HG03432 (cell line): Measurements from ENCODE around the gene DHRS4L2.
A peak's percentile ranks its signal among the peaks of the same experiment; 100 is the strongest.
"Not testable (repeated sequence)": the region's sequence is repeated elsewhere in the genome, so short reads cannot be mapped to it uniquely, and the experiment has no call there.

ENCODE experiments used
- ATAC-seq: cut with Tn5 transposase; IDR thresholded peaks from one replicate; pipeline ENCODE4 v1.9.1; 2021; ENCODE audit warnings: mild to moderate bottlenecking, moderate library complexity; ENCODE audit not compliant: unreplicated experiment

The DHRS4L2 gene

DNA sequence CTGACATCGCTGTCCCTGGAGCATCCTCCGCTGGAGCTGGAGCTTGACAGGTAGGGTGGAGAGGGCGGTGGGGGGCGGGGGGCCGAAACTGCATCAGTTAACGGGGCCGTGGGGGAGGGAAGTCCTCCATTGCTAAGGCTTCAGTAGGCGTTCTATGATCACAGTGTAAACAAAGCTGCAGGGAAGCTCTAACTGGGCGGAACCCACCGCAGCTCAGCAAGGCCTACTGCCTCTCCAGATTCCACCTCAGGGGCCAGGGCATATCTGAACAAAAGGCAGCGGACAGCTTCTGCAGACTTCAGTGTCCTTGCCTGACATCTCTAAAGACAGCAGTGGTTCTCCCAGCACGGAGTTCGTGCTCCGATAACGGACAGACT lies 18.5 kb upstream of the DHRS4L2 start:
- not testable (repeated sequence) for ATAC-seq

DNA sequence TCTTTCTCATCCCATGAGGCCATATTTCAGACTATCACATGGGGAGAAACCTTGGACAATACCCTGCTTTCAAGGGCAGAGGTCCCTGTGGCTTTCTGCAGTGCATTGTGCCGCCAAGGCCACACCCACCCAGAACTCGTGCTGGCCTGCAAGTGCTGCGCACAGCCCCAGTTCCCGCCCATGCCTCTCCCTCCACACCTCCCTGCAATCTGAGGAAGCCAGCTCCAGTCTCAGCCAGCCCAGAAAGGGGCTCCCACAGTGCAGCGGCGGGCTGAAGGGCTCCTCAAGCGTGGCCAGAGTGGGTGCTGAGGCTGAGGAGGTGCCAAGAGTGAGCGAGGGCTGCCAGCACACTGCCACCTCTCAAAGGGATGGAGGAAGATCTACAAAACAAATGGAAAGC lies 15.6 kb upstream of the DHRS4L2 start:
- not testable (repeated sequence) for ATAC-seq

GRCh38 chr14:23974041-23974440 lies 14.7 kb upstream of the DHRS4L2 start:
- ATAC-seq = not testable (repeated sequence)

- not testable (repeated sequence) for ATAC-seq
Measured at GRCh38 chr14:23977208-23977607, 11.5 kb upstream of the DHRS4L2 start.

- not testable (repeated sequence) for ATAC-seq
Measured at GRCh38 chr14:23981951-23982813, 6.5 kb upstream of the DHRS4L2 start.

GRCh38 chr14:23984891-23985602 lies 3.7 kb upstream of the DHRS4L2 start:
- ATAC-seq = no peak

DNA sequence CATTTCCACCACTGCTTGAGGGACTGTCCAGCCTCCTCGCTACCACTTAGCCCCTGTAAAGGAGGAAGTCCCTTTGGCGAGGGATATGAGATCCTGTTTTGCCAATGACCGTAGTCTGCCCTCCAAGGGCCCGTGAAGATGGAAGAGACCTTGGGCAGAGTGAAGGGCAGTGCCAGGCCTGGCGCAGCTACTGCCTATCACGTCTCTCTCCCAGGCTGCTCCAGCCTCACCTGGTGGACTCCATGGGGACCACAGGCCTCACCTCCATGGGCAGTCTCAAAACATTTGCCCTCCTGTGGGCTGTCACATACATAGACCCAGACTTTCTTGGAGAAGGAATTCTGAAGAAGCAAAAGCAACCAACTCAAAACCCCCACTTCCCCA lies 514 bp upstream of the DHRS4L2 start:
- ATAC-seq = peak; percentile 28

- not testable (repeated sequence) for ATAC-seq
Measured at GRCh38 chr14:23989734-23990445, 1.2 kb downstream of the DHRS4L2 start.

DNA sequence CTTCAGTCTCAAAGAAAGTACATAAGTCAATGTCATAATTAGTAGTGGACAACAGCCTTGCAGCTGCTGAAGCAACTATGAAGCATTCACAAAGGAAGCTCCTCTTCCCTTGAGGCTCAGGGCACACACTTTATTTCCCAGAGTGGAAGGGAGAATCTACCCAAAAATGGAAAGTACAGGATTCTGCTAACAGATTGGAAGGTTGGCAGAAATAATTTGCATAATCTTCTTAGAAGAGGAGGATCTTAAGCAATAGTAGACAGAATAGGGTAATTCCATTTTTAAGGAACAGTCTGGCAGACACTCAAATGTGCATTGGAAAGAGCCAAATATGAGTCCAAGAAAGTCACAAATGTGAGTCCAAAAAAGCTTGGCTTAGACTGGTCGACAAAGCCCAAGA lies 2.2 kb downstream of the DHRS4L2 start:
- not testable (repeated sequence) for ATAC-seq

- not testable (repeated sequence) for ATAC-seq
Measured at GRCh38 chr14:23993042-23993441, 4.3 kb downstream of the DHRS4L2 start.

DNA sequence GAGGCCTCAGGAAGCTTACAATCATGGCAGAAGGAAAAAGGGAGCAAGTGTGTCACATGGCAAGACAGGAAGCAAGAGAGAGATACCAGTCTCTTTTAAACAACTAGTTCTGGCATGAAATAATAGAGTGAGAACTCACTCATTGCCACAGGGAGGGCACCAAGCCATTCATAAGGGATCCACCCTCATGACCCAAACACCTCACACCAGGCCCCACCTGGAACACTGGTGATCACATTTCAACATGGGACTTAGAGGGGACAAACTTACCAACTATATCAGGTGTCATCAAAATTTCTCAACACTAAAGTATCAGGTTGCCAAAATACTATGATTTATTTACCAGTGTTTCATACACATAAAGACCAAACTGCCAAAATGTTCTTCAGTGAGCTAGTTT lies 7.3 kb downstream of the DHRS4L2 start:
- ATAC-seq = not testable (repeated sequence)

GRCh38 chr14:23996825-23997224 lies 8.1 kb downstream of the DHRS4L2 start:
- ATAC-seq = not testable (repeated sequence)

DNA sequence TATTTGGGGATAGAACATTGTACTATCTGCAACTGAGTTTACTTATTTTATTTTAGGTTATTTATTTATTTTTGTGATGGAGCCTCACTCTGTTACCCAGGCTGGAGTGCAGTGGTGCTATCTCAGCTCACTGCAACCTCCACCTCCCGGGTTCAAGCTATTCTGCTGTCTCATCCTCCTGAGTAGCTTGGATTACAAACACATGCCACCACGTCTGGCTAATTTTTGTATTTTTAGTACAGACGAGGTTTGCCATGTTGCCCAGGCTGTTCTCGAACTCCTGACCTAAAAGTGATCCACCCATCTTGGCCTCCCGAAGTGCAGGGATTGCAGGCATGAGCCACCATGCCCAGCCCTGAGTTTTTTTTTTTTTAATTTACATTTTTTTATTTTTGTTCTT lies 10.9 kb downstream of the DHRS4L2 start:
- ATAC-seq = not testable (repeated sequence)

GRCh38 chr14:24001078-24001477 lies 12.3 kb downstream of the DHRS4L2 start:
- not testable (repeated sequence) for ATAC-seq

DNA sequence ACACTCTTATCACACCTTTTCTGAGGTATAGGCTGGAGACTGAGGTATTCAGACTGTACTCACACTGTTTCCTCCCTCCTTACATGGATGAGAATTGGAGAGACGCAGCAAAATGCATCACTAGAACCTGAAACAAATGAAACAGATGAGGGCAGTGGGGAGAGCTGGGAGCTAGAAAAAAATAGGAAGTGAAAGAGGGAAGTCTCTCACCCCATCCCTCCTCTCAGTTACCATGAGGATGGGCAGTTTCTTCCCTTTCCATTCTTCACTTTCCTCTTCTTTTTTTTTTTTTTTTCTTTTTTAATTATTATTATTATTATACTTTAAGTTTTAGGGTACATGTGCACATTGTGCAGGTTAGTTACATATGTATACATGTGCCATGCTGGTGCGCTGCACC lies 12.9 kb downstream of the DHRS4L2 start:
- ATAC-seq = not testable (repeated sequence)

DNA sequence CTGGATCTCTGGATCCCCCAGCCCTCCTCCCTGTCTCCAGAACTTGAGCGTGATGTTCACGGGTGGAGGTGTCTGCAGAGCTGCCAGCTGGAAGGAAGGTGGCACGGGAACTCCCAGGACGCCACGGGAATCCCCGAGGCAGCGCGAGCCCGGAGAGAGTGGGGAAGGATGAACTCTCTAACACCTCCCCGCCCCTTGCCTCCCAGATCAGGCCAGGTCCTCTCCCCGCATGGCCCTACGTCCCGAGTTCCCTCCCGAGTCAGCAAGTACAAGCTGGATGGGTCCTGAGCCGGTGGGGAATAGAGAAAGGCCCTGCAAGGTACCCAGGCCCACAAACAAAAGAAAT lies 17.7 kb downstream of the DHRS4L2 start:
- ATAC-seq = peak; percentile 42

GRCh38 chr14:24006817-24007652 lies 18.3 kb downstream of the DHRS4L2 start:
- ATAC-seq = peak; percentile 95

DNA sequence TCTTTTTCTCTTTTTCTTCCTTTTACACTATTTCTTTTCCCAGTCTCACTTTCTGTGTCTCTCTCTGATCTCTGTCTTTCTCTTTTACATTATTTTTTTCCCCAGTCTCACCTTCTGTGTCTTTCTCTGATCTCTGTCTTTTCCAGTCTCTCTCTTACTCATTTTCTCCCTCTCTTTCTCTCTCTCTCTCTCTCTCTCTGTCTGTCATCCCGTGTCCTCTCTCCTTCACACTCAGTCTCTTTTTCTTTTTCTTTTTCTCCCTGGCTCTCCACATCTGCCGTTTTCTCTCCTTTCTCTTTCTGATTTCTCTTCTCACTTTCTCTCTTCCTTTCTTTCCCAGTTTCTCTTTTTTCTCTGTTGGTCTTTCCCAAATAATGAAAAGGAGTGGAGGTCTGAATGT lies 22.3 kb downstream of the DHRS4L2 start:
- no peak for ATAC-seq

GRCh38 chr14:24012726-24013273 lies 24.1 kb downstream of the DHRS4L2 start:
- ATAC-seq = not testable (repeated sequence)
